IPS-15b (cell line): ENCODE data around the gene MTUS2.

Experiments
- H3K27me3 ChIP-seq: one replicate; pipeline ENCODE4 v1.6.1; 2013; ENCODE audit warnings: low read length; ENCODE audit not compliant: control insufficient read depth, insufficient read depth
- H3K36me3 ChIP-seq: one replicate; pipeline ENCODE4 v1.6.1; 2013; ENCODE audit warnings: low read length; ENCODE audit not compliant: control insufficient read depth, insufficient read depth
- H3K4me1 ChIP-seq: one replicate; pipeline ENCODE4 v1.6.1; 2013; ENCODE audit warnings: mild to moderate bottlenecking, low read length; ENCODE audit not compliant: control insufficient read depth, insufficient read depth
- H3K4me3 ChIP-seq: one replicate; pipeline ENCODE4 v1.5.1; 2013; ENCODE audit warnings: low read depth, low read length
- H3K9ac ChIP-seq: one replicate; pipeline ENCODE4 v1.6.1; 2013; ENCODE audit warnings: low read depth, mild to moderate bottlenecking, low read length
- H3K9me3 ChIP-seq: one replicate; pipeline ENCODE4 v1.6.1; 2013; ENCODE audit warnings: mild to moderate bottlenecking, low read length; ENCODE audit not compliant: control insufficient read depth, insufficient read depth

The MTUS2 gene

GRCh38 chr13:29046588-29046987 lies 226.4 kb downstream of the MTUS2 start:
- Histone ChIP-seq H3K9ac (no peak overlapping the region), H3K4me1 (no peaks in the 10 kb centered on the region), H3K36me3 (no peaks in the 10 kb centered on the region), H3K27me3 (no peaks in the 10 kb centered on the region), H3K4me3 (no peak overlapping the region), H3K9me3 (no peaks in the 10 kb centered on the region)

GRCh38 chr13:29049524-29049923 lies 229.4 kb downstream of the MTUS2 start:
- no peak overlapping the region for H3K4me3 ChIP-seq
- H3K36me3 ChIP-seq = no peaks in the 10 kb centered on the region
- no peak overlapping the region for H3K9ac ChIP-seq
- no peaks in the 10 kb centered on the region for H3K4me1 ChIP-seq
- no peaks in the 10 kb centered on the region for H3K27me3 ChIP-seq
- H3K9me3 ChIP-seq = no peaks in the 10 kb centered on the region

GRCh38 chr13:29050719-29051118 lies 230.6 kb downstream of the MTUS2 start:
- no peaks in the 10 kb centered on the region for H3K36me3 ChIP-seq
- no peak overlapping the region for H3K9ac ChIP-seq
- no peaks in the 10 kb centered on the region for H3K27me3 ChIP-seq
- H3K4me3 ChIP-seq = no peak overlapping the region
- no peaks in the 10 kb centered on the region for H3K4me1 ChIP-seq
- no peaks in the 10 kb centered on the region for H3K9me3 ChIP-seq

- Histone ChIP-seq H3K36me3 (no peaks in the 10 kb centered on the region), H3K4me1 (no peaks in the 10 kb centered on the region), H3K9me3 (no peaks in the 10 kb centered on the region), H3K9ac (no peak overlapping the region), H3K4me3 (no peak overlapping the region), H3K27me3 (no peaks in the 10 kb centered on the region)
Measured at GRCh38 chr13:29059800-29060199, 239.7 kb downstream of the MTUS2 start.

GRCh38 chr13:29065142-29065541 lies 245.0 kb downstream of the MTUS2 start:
- no peaks in the 10 kb centered on the region for H3K36me3 ChIP-seq
- no peak overlapping the region for H3K4me3 ChIP-seq
- H3K9me3 ChIP-seq = no peaks in the 10 kb centered on the region
- no peak overlapping the region for H3K9ac ChIP-seq
- peaks cover 6% of the 10 kb centered on the region for H3K4me1 ChIP-seq
- no peaks in the 10 kb centered on the region for H3K27me3 ChIP-seq

GRCh38 chr13:29067306-29067945 lies 247.3 kb downstream of the MTUS2 start:
- Histone ChIP-seq H3K4me1 (peaks cover 6% of the 10 kb centered on the region), H3K36me3 (no peaks in the 10 kb centered on the region), H3K4me3 (no peak overlapping the region), H3K27me3 (no peaks in the 10 kb centered on the region), H3K9me3 (no peaks in the 10 kb centered on the region), H3K9ac (no peak overlapping the region)

- peaks cover 12% of the 10 kb centered on the region for H3K4me1 ChIP-seq
- H3K36me3 ChIP-seq = no peaks in the 10 kb centered on the region
- no peak overlapping the region for H3K4me3 ChIP-seq
- H3K9ac ChIP-seq = no peak overlapping the region
- no peaks in the 10 kb centered on the region for H3K9me3 ChIP-seq
- no peaks in the 10 kb centered on the region for H3K27me3 ChIP-seq
Measured at GRCh38 chr13:29073755-29074154, 253.6 kb downstream of the MTUS2 start.

GRCh38 chr13:29077051-29077813 lies 257.1 kb downstream of the MTUS2 start:
- no peaks in the 10 kb centered on the region for H3K36me3 ChIP-seq
- H3K9ac ChIP-seq = no peak overlapping the region
- no peaks in the 10 kb centered on the region for H3K9me3 ChIP-seq
- H3K27me3 ChIP-seq = no peaks in the 10 kb centered on the region
- no peak overlapping the region for H3K4me3 ChIP-seq
- peaks cover 6% of the 10 kb centered on the region for H3K4me1 ChIP-seq

- Histone ChIP-seq H3K9ac (no peak overlapping the region), H3K36me3 (no peaks in the 10 kb centered on the region), H3K9me3 (no peaks in the 10 kb centered on the region), H3K4me3 (no peak overlapping the region), H3K27me3 (no peaks in the 10 kb centered on the region), H3K4me1 (no peaks in the 10 kb centered on the region)
Measured at GRCh38 chr13:29081036-29081435, 260.9 kb downstream of the MTUS2 start.

GRCh38 chr13:29081697-29082440 lies 261.7 kb downstream of the MTUS2 start:
- H3K4me3 ChIP-seq = no peak overlapping the region
- H3K36me3 ChIP-seq = no peaks in the 10 kb centered on the region
- no peaks in the 10 kb centered on the region for H3K27me3 ChIP-seq
- no peak overlapping the region for H3K9ac ChIP-seq
- H3K4me1 ChIP-seq = no peaks in the 10 kb centered on the region
- H3K9me3 ChIP-seq = no peaks in the 10 kb centered on the region

GRCh38 chr13:29099781-29100406 lies 279.8 kb downstream of the MTUS2 start:
- Histone ChIP-seq H3K27me3 (no peaks in the 10 kb centered on the region), H3K9ac (no peak overlapping the region), H3K9me3 (no peaks in the 10 kb centered on the region), H3K4me1 (no peaks in the 10 kb centered on the region), H3K36me3 (no peaks in the 10 kb centered on the region), H3K4me3 (no peak overlapping the region)
